Stimulated activated naive B cell treated with anti-CD40 and anti-IgM and Interleukin-4, amounts not matched to agents 10 μg/mL and 1 μg/mL and 100 μg/mL, for 72 hours (primary cell): ENCODE data around the gene CORT.

Experiments used
- ATAC-seq, 2 donors: fragments of 150-1000 bp; cut with Tn5 transposase; replicated peaks; 2 replicates each; pipeline ENCODE4 v1.10.0; 2021; ENCODE audit warnings: moderate library complexity in 1 of 2
- DNase-seq: peaks from one replicate; pipeline ENCODE4 v3.0.0; 2021
- H3K27ac Mint-ChIP-seq: one replicate; pipeline ENCODE4 v1.8.0; 2022; ENCODE audit warnings: mild to moderate bottlenecking, mixed read lengths
- H3K27me3 Mint-ChIP-seq, 2 donors: one replicate each; pipeline ENCODE4 v1.8.0; 2022; ENCODE audit warnings: mixed read lengths in 2 of 2
- H3K36me3 Mint-ChIP-seq, 2 donors: one replicate each; pipeline ENCODE4 v1.8.0; 2022; ENCODE audit warnings: mixed read lengths in 2 of 2, mild to moderate bottlenecking in 1 of 2
- H3K4me1 Mint-ChIP-seq, 2 donors: one replicate each; pipeline ENCODE4 v1.8.0; 2022; ENCODE audit warnings: mixed read lengths in 2 of 2, mild to moderate bottlenecking in 1 of 2
- H3K4me3 Mint-ChIP-seq, 2 donors: one replicate each; pipeline ENCODE4 v1.8.0; 2022; ENCODE audit warnings: mild to moderate bottlenecking in 2 of 2, mixed read lengths in 2 of 2, moderate library complexity in 1 of 2
- H3K9me3 Mint-ChIP-seq, 2 donors: one replicate each; pipeline ENCODE4 v1.8.0; 2022; ENCODE audit warnings: mixed read lengths in 2 of 2, mild to moderate bottlenecking in 1 of 2

Gene CORT

DNA sequence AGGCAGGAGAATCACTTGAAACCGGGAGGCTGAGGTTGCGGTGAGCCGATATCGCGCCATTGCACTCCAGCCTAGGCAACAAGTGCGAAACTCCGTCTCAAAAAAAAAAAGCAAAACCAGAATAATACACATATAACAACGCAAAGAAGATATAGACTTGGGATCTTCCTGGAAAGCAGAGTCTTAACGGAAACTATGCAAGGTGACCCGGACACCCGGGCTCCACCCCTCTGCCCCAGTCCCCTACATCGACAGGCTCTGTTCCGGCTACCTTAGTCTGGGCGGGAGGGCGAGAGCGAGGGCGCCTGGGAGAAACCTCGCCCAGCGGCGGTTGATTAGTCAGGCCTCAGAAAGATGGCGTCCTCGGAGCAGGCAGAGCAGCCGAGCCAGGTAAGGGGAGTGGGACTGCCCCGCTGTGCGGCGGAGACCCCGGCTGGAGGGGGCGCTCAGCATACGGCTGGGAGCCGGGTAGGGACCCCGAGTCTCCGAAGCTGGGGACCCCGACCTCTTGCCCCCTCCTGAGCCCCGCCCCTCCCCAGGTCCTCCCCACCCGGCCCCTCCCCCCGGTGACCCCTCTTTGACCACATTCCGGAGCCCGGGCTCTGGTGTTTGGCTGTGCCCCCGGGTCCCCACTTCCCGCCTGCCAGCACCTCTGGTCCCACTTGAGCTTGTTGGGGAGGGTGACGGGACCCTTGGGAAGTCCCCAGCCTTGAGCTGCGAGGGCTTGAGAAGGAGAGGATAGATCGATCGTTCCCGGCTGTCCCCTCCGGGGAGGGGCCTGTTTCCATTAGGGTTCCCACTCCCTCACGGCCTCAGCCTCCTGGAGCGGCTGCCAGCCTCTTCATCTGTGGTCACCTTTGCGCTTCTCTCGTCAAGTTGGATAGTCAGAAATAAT is 25.0 kb downstream of the CORT start, which contains the start of gene PEX14:
PEX14 (plus strand) TSS at position 338 of the 895 bp plus-strand sequence; CDS start at position 355, 17 bp downstream.
- H3K9me3 Mint-ChIP-seq, result peaks cover 0 to 2% of the 10 kb centered on the region in 2 donors
- H3K36me3 Mint-ChIP-seq, result peaks cover 4 to 9% of the 10 kb centered on the region in 2 donors
- peak within 1 kb of the TSS; percentile 94 for H3K27ac Mint-ChIP-seq
- DNase-seq, result peak; percentile 86
- H3K4me3 Mint-ChIP-seq, result peak within 1 kb of the TSS; percentile 94 to 97
- ATAC-seq, result peak; percentile 85
- H3K4me1 Mint-ChIP-seq, result peaks cover 15 to 47% of the 10 kb centered on the region in 2 donors
- H3K27me3 Mint-ChIP-seq, result no peaks in the 10 kb centered on the region

DNA sequence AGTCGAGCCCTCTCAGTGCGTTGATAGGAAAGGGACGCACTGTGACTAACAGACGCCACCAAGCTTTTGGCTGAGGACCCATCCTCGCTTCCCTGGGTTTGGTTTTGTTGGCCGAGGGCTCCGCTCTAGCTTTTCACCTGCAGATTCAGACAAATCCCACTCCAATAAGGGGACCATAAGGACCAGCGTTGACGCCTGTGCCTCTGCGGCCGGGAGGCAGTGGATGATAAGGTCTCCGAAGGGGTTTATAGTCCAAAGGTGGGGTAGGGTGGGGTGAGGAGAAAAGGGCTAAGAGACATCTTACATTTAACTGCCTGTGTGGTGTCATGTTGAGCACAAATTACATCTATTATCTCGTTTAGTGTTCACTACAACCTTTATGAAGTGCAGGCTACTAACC is 25.7 kb downstream of the CORT start:
- peak overlapping the region; percentile 94 for H3K27ac Mint-ChIP-seq
- no peaks in the 10 kb centered on the region for H3K27me3 Mint-ChIP-seq
- peaks cover 4 to 9% of the 10 kb centered on the region in 2 donors for H3K36me3 Mint-ChIP-seq
- peaks cover 0 to 2% of the 10 kb centered on the region in 2 donors for H3K9me3 Mint-ChIP-seq
- ATAC-seq (peak in 1 of 2 donors; percentile 3), DNase-seq (no peak)
- H3K4me3 Mint-ChIP-seq, result peak overlapping the region; percentile 94 to 97
- peaks cover 15 to 47% of the 10 kb centered on the region in 2 donors for H3K4me1 Mint-ChIP-seq

GRCh38 chr1:10479296-10479695 is 29.5 kb downstream of the CORT start:
- Mint-ChIP-seq H3K4me1 (peaks cover 14 to 25% of the 10 kb centered on the region in 2 donors), H3K27me3 (no peaks in the 10 kb centered on the region), H3K9me3 (peaks cover 0 to 2% of the 10 kb centered on the region in 2 donors), H3K27ac (no peak overlapping the region), H3K36me3 (peaks cover 4 to 14% of the 10 kb centered on the region in 2 donors), H3K4me3 (no peak overlapping the region)
- ATAC-seq (no peak), DNase-seq (no peak)

- DNase-seq, result no peak
- Mint-ChIP-seq H3K9me3 (no peaks in the 10 kb centered on the region), H3K4me3 (no peak overlapping the region), H3K27ac (no peak overlapping the region), H3K4me1 (peaks cover 17 to 23% of the 10 kb centered on the region in 2 donors), H3K36me3 (peaks cover 9 to 18% of the 10 kb centered on the region in 2 donors), H3K27me3 (no peaks in the 10 kb centered on the region)
- no peak for ATAC-seq
Measured at GRCh38 chr1:10480614-10481013, 30.8 kb downstream of the CORT start.

DNA sequence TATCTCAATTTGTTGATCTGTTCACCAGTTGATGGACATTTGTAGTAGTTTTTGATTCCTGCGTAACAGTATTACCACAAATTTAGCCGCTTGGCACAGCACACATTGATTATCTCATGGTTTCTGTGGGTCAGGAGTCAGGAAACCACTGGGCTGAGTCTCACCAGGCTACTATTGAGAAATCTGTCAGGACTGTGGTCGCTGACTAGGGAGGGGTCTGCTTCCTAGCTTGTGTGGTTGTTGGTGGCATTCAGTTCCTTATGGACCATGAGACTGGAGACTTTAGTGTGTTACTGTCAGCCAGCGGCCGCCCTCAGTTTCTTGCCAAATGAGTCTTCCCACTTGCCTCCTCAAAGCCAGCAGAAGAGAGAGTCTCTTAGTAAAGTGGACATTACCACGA is 34.7 kb downstream of the CORT start:
- Mint-ChIP-seq H3K27me3 (no peaks in the 10 kb centered on the region), H3K9me3 (no peaks in the 10 kb centered on the region), H3K27ac (no peak overlapping the region), H3K36me3 (peaks cover 15 to 24% of the 10 kb centered on the region in 2 donors), H3K4me1 (peaks cover 13% of the 10 kb centered on the region in 2 donors), H3K4me3 (no peak overlapping the region)
- ATAC-seq, result no peak
- DNase-seq, result no peak

GRCh38 chr1:10489291-10490055 is 39.6 kb downstream of the CORT start:
- H3K9me3 Mint-ChIP-seq, result no peaks in the 10 kb centered on the region
- peaks cover 23 to 31% of the 10 kb centered on the region in 2 donors for H3K4me1 Mint-ChIP-seq
- H3K27me3 Mint-ChIP-seq, result no peaks in the 10 kb centered on the region
- DNase-seq (peak; percentile 19), ATAC-seq (peak; percentile 83 to 89)
- peaks cover 16 to 30% of the 10 kb centered on the region in 2 donors for H3K36me3 Mint-ChIP-seq
- peak overlapping the region; percentile 77 for H3K27ac Mint-ChIP-seq
- H3K4me3 Mint-ChIP-seq, result peak overlapping the region; percentile 28 to 34

DNA sequence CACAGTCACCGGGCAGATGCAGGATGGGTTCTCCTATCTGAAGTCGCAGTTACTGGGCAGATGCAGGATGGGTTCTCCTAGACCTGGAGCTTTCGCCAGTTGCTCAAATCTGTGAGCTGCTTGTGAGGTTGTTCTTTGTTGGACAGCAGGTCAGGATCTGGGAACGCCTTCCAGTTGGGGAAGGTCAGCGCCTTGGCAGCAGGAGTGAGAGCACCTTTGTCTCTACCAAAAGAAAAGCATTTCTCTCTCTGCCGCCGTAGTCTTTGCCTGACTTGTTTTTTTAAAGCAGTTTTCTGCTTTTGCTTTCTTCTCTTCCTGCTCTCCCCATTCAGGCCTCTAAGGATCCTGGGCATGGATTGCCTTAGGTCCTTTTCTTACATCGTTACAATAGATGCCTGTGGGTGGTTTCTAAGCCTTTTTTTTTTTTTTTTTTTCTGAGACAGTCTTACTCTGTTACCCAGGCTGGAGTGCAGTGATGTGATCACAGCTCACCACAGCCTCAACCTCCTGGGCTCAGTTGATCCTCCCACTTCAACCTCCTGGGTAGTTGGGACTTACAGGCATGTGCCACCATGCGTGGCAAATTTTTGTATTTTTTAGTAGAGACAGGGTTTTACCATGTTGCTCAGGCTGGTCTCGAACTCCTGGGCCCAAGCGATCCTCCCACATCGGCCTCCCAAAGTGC is 40.6 kb downstream of the CORT start:
- DNase-seq (no peak), ATAC-seq (no peak)
- H3K36me3 Mint-ChIP-seq, result peaks cover 11 to 23% of the 10 kb centered on the region in 2 donors
- no peaks in the 10 kb centered on the region for H3K27me3 Mint-ChIP-seq
- no peaks in the 10 kb centered on the region for H3K9me3 Mint-ChIP-seq
- peaks cover 27 to 33% of the 10 kb centered on the region in 2 donors for H3K4me1 Mint-ChIP-seq
- H3K4me3 Mint-ChIP-seq, result no peak overlapping the region
- peak overlapping the region; percentile 37 for H3K27ac Mint-ChIP-seq

DNA sequence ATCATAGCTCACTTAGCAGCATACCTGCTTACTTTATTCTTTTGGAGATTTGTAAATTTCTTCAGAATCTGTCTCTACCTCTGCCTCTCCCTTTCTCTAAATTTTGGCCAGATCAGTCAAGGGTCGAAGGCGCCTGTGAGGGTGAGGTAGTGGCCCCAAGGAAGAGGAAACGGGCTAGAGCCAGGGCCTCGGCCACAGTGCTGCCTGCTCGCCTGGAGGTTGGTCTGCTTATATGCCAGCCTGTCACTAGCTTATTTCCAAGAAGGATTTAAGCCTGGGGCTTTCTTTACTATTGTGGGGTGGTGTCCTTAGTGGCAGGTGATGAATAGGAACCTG is 44.6 kb downstream of the CORT start:
- ATAC-seq, result no peak
- no peaks in the 10 kb centered on the region for H3K27me3 Mint-ChIP-seq
- peak overlapping the region in 1 of 2 donors; percentile 84 for H3K4me3 Mint-ChIP-seq
- peak overlapping the region; percentile 94 for H3K27ac Mint-ChIP-seq
- H3K36me3 Mint-ChIP-seq, result peaks cover 10 to 30% of the 10 kb centered on the region in 2 donors
- DNase-seq, result no peak
- H3K4me1 Mint-ChIP-seq, result peaks cover 37 to 40% of the 10 kb centered on the region in 2 donors
- no peaks in the 10 kb centered on the region for H3K9me3 Mint-ChIP-seq

GRCh38 chr1:10494754-10495474 is 45.1 kb downstream of the CORT start:
- DNase-seq, result peak; percentile 70
- peak; percentile 98 to 99 for ATAC-seq
- Mint-ChIP-seq H3K4me3 (peak overlapping the region; percentile 84 to 87), H3K36me3 (peaks cover 7 to 26% of the 10 kb centered on the region in 2 donors), H3K27me3 (no peaks in the 10 kb centered on the region), H3K9me3 (no peaks in the 10 kb centered on the region), H3K27ac (peak overlapping the region; percentile 94), H3K4me1 (peaks cover 32 to 35% of the 10 kb centered on the region in 2 donors)

DNA sequence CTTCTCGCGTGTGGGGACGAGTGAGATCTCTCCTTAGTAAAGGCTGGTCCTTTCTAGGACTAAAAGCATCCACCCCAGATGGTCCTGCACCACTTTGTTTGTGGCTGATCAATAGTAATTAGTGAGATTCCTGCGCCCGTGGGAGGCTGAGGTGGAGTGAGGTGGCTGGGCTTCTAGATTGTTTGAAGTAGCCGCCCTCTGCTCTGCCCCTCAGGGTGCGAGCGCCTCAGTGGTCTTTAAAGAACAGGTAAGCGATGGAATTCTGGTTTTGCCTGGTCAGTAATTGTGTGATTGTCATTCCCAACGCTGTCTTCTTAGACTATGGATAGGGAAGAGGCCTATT is 45.6 kb downstream of the CORT start:
- peaks cover 28 to 32% of the 10 kb centered on the region in 2 donors for H3K4me1 Mint-ChIP-seq
- peak overlapping the region; percentile 94 for H3K27ac Mint-ChIP-seq
- DNase-seq (no peak), ATAC-seq (no peak)
- H3K36me3 Mint-ChIP-seq, result peaks cover 5 to 26% of the 10 kb centered on the region in 2 donors
- H3K4me3 Mint-ChIP-seq, result peak overlapping the region; percentile 84 to 87
- no peaks in the 10 kb centered on the region for H3K27me3 Mint-ChIP-seq
- no peaks in the 10 kb centered on the region for H3K9me3 Mint-ChIP-seq

DNA sequence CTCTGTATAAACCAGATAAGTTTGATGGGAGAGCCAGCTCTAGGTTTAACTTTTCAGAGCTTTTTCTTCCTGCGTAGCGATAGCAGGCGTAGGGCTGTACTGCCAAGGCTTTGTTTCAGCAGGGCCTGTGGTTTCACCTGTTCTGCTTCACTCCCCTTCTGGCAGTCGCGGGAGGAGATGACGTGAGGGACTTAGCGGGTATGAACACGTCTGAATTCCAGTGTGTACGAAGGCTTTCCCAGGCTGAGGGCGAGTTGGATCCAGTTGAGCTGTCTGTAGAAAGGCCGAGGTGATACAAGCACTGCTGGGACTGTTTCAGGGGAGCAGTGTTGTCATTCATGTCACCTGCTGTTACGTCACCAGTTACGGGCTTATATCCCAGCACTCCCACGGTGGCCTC is 46.1 kb downstream of the CORT start:
- ATAC-seq (no peak), DNase-seq (no peak)
- peaks cover 5 to 26% of the 10 kb centered on the region in 2 donors for H3K36me3 Mint-ChIP-seq
- H3K4me1 Mint-ChIP-seq, result peaks cover 28 to 32% of the 10 kb centered on the region in 2 donors
- H3K27me3 Mint-ChIP-seq, result no peaks in the 10 kb centered on the region
- peak overlapping the region; percentile 25 to 48 for H3K4me3 Mint-ChIP-seq
- peak overlapping the region; percentile 94 for H3K27ac Mint-ChIP-seq
- no peaks in the 10 kb centered on the region for H3K9me3 Mint-ChIP-seq

DNA sequence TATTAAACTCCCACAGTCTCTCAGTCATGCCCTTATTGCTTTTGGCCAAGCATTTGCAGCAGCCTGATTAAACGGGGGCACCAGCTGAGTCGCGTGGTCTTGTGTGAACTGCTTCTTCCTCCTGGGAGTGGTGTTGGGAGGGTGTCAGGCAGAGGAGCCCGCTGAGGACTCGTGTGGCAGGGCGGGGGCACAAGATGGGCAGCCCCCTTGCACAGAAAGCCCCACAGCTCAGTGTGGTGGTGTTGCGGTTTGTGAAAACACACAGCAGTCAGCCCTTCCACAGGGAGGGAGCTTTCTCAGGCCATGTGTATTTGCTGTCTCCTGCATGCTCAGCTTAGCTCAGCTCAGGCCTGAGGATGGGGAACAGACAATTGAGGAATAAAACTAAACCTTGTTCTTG is 47.3 kb downstream of the CORT start:
- Mint-ChIP-seq H3K36me3 (peaks cover 5 to 26% of the 10 kb centered on the region in 2 donors), H3K27me3 (no peaks in the 10 kb centered on the region), H3K4me3 (no peak overlapping the region), H3K27ac (no peak overlapping the region), H3K4me1 (peaks cover 28 to 36% of the 10 kb centered on the region in 2 donors), H3K9me3 (no peaks in the 10 kb centered on the region)
- ATAC-seq (no peak), DNase-seq (no peak)

DNA sequence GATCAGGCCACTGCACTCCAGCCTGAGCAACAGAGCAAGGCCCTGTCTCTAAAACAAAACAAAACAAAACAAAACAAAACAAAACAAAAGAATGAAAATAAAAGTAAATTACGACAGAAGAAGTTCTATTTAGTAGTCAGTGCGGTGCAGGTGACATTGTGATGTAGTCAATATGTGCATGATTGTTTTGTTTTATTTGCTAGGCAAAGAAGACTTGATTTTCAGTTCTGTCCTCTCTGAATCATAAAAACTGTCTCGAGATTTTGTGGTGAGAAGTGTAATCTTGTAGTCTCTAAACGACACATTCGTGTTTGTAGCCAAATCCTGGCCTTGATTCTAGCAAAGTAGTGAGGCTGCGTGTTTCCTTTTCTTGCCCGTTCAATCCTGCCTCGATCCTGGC is 48.4 kb downstream of the CORT start:
- peak overlapping the region; percentile 31 for H3K27ac Mint-ChIP-seq
- peaks cover 22 to 40% of the 10 kb centered on the region in 2 donors for H3K4me1 Mint-ChIP-seq
- no peaks in the 10 kb centered on the region for H3K9me3 Mint-ChIP-seq
- DNase-seq (no peak), ATAC-seq (no peak)
- H3K4me3 Mint-ChIP-seq, result no peak overlapping the region
- no peaks in the 10 kb centered on the region for H3K27me3 Mint-ChIP-seq
- peaks cover 5 to 18% of the 10 kb centered on the region in 2 donors for H3K36me3 Mint-ChIP-seq
